Stimulated activated naive CD8-positive, alpha-beta T cell treated with anti-CD3 and anti-CD28 coated beads, Interleukin-15, amount 100 ng/mL, for 72 hours (primary cell): ENCODE results near the gene AQP6.

Source experiments
- ATAC-seq: fragments of 150-1000 bp; cut with Tn5 transposase; 2 replicates; pipeline ENCODE4 v1.10.0; 2021; ENCODE audit warnings: mild to moderate bottlenecking, moderate library complexity
- DNase-seq, 2 donors: peaks; one replicate each; pipeline ENCODE4 v3.0.0; 2021 to 2022
- H3K27ac Mint-ChIP-seq, 2 donors: one replicate each; pipeline ENCODE4 v1.8.0; 2022; ENCODE audit warnings: mild to moderate bottlenecking in 2 of 2, mixed read lengths in 2 of 2, moderate library complexity in 2 of 2
- H3K27me3 Mint-ChIP-seq: one replicate; pipeline ENCODE4 v1.8.0; 2022; ENCODE audit warnings: mixed read lengths
- H3K4me1 Mint-ChIP-seq: one replicate; pipeline ENCODE4 v1.8.0; 2022; ENCODE audit warnings: mild to moderate bottlenecking, mixed read lengths
- H3K4me3 Mint-ChIP-seq, 2 donors: one replicate each; pipeline ENCODE4 v1.8.0; 2022; ENCODE audit warnings: mild to moderate bottlenecking in 2 of 2, mixed read lengths in 2 of 2, moderate library complexity in 1 of 2
- H3K9me3 Mint-ChIP-seq, 2 donors: one replicate each; pipeline ENCODE4 v1.8.0; 2022; ENCODE audit warnings: mixed read lengths in 2 of 2

Gene AQP6

GRCh38 chr12:49961111-49961922 lies 11.4 kb upstream of the AQP6 start, which contains the start of gene AQP5:
AQP5 (plus strand) TSS chr12:49961872; CDS start chr12:49962018, 146 bp downstream.
- ATAC-seq (peak; percentile 34), DNase-seq (no peak)

GRCh38 chr12:49961993-49962764 lies 10.6 kb upstream of the AQP6 start:
- Mint-ChIP-seq H3K9me3 (no peaks in the 10 kb centered on the region), H3K4me3 (peak overlapping the region in 1 of 2 donors; percentile 22), H3K27me3 (peaks cover 90% of the 10 kb centered on the region), H3K4me1 (peaks cover 14% of the 10 kb centered on the region), H3K27ac (no peak overlapping the region)
- DNase-seq = no peak
- ATAC-seq = no peak

More at GRCh38 chr12:49961111-49961922, 11.4 kb upstream of the AQP6 start, which contains the start of gene AQP5:
- Mint-ChIP-seq H3K4me3 (peak within 1 kb of the TSS; percentile 64 to 65), H3K4me1 (peaks cover 8% of the 10 kb centered on the region), H3K27ac (no peak within 1 kb of the TSS), H3K27me3 (peaks cover 96% of the 10 kb centered on the region), H3K9me3 (no peaks in the 10 kb centered on the region)

GRCh38 chr12:49962861-49963765 lies 9.6 kb upstream of the AQP6 start:
- no peak for ATAC-seq
- Mint-ChIP-seq H3K4me1 (peaks cover 15% of the 10 kb centered on the region), H3K27me3 (peaks cover 81% of the 10 kb centered on the region), H3K4me3 (no peak overlapping the region), H3K9me3 (no peaks in the 10 kb centered on the region), H3K27ac (peak overlapping the region in 1 of 2 donors; percentile 43)
- DNase-seq = no peak

- Mint-ChIP-seq H3K27ac (no peak overlapping the region), H3K4me1 (peaks cover 15% of the 10 kb centered on the region), H3K9me3 (no peaks in the 10 kb centered on the region), H3K27me3 (peaks cover 70% of the 10 kb centered on the region), H3K4me3 (no peak overlapping the region)
- DNase-seq = no peak
- no peak for ATAC-seq
Observed at GRCh38 chr12:49963976-49964815, 8.6 kb upstream of the AQP6 start.

GRCh38 chr12:49964849-49965624 lies 7.7 kb upstream of the AQP6 start:
- Mint-ChIP-seq H3K27ac (no peak overlapping the region), H3K4me3 (no peak overlapping the region), H3K27me3 (peaks cover 62% of the 10 kb centered on the region), H3K9me3 (no peaks in the 10 kb centered on the region), H3K4me1 (peaks cover 15% of the 10 kb centered on the region)
- ATAC-seq = no peak
- DNase-seq = no peak

GRCh38 chr12:49965836-49966235 lies 6.9 kb upstream of the AQP6 start:
- no peak for DNase-seq
- Mint-ChIP-seq H3K4me1 (peaks cover 7% of the 10 kb centered on the region), H3K27me3 (peaks cover 54% of the 10 kb centered on the region), H3K27ac (no peak overlapping the region), H3K4me3 (no peak overlapping the region), H3K9me3 (no peaks in the 10 kb centered on the region)
- ATAC-seq = no peak

- no peaks in the 10 kb centered on the region for H3K9me3 Mint-ChIP-seq
- no peak overlapping the region for H3K27ac Mint-ChIP-seq
- peaks cover 50% of the 10 kb centered on the region for H3K27me3 Mint-ChIP-seq
- no peak for ATAC-seq
- peak overlapping the region in 1 of 2 donors; percentile 82 for H3K4me3 Mint-ChIP-seq
- peaks cover 7% of the 10 kb centered on the region for H3K4me1 Mint-ChIP-seq
- no peak for DNase-seq
Observed at GRCh38 chr12:49966511-49967041, 6.2 kb upstream of the AQP6 start.

GRCh38 chr12:49967042-49967776 lies 5.5 kb upstream of the AQP6 start:
- Mint-ChIP-seq H3K9me3 (no peaks in the 10 kb centered on the region), H3K4me3 (peak overlapping the region; percentile 53 to 82), H3K27ac (peak overlapping the region in 1 of 2 donors; percentile 51), H3K27me3 (peaks cover 44% of the 10 kb centered on the region), H3K4me1 (peaks cover 7% of the 10 kb centered on the region)
- ATAC-seq (peak; percentile 86), DNase-seq (peak; percentile 89 to 94)

GRCh38 chr12:49967777-49968250 lies 4.9 kb upstream of the AQP6 start:
- DNase-seq (no peak), ATAC-seq (peak; percentile 8)
- Mint-ChIP-seq H3K4me3 (peak overlapping the region in 1 of 2 donors; percentile 82), H3K4me1 (peaks cover 7% of the 10 kb centered on the region), H3K27ac (no peak overlapping the region), H3K9me3 (no peaks in the 10 kb centered on the region), H3K27me3 (peaks cover 38% of the 10 kb centered on the region)

GRCh38 chr12:49968471-49968870 lies 4.3 kb upstream of the AQP6 start:
- Mint-ChIP-seq H3K4me3 (no peak overlapping the region), H3K27me3 (peaks cover 32% of the 10 kb centered on the region), H3K27ac (no peak overlapping the region), H3K9me3 (no peaks in the 10 kb centered on the region), H3K4me1 (peaks cover 7% of the 10 kb centered on the region)
- ATAC-seq (no peak), DNase-seq (no peak)

GRCh38 chr12:49969027-49969426 lies 3.7 kb upstream of the AQP6 start:
- ATAC-seq (no peak), DNase-seq (no peak)
- H3K27me3 Mint-ChIP-seq = peaks cover 26% of the 10 kb centered on the region
- H3K4me3 Mint-ChIP-seq = no peak overlapping the region
- no peaks in the 10 kb centered on the region for H3K9me3 Mint-ChIP-seq
- H3K4me1 Mint-ChIP-seq = peaks cover 7% of the 10 kb centered on the region
- H3K27ac Mint-ChIP-seq = no peak overlapping the region

GRCh38 chr12:49969651-49970429 lies 2.9 kb upstream of the AQP6 start:
- H3K27me3 Mint-ChIP-seq = peaks cover 18% of the 10 kb centered on the region
- ATAC-seq (no peak), DNase-seq (no peak)
- H3K9me3 Mint-ChIP-seq = no peaks in the 10 kb centered on the region
- H3K4me1 Mint-ChIP-seq = peaks cover 7% of the 10 kb centered on the region
- no peak overlapping the region for H3K27ac Mint-ChIP-seq
- no peak overlapping the region for H3K4me3 Mint-ChIP-seq
